H9 (cell line): ENCODE results near the gene SNX32. TPM values are rescaled to one million over a fixed set of nuclear protein-coding genes. Genes with fewer than 3 reads are reported as not detected.

Experiments used
- DNase-seq: peaks from one replicate; pipeline ENCODE4 v3.0.0-alpha.2; 2017
- H2AFZ ChIP-seq: one replicate; pipeline ENCODE4 v1.6.1; 2013; ENCODE audit warnings: mild to moderate bottlenecking, low read length, control low read depth, moderate library complexity
- H2AK5ac ChIP-seq: 2 replicates; pipeline ENCODE4 v1.6.1; 2013; ENCODE audit warnings: low read length, control low read depth, mixed read lengths; ENCODE audit not compliant: insufficient read length
- H2BK120ac ChIP-seq: one replicate; pipeline ENCODE4 v1.6.1; 2013; ENCODE audit warnings: low read depth, mild to moderate bottlenecking, low read length, control low read depth, inconsistent platforms; ENCODE audit not compliant: poor library complexity, severe bottlenecking
- H2BK12ac ChIP-seq: 2 replicates; pipeline ENCODE4 v1.6.1; 2013; ENCODE audit warnings: low read length, control low read depth, mixed read lengths, low read depth; ENCODE audit not compliant: insufficient read length
- H2BK15ac ChIP-seq: 2 replicates; pipeline ENCODE4 v1.6.1; 2013; ENCODE audit warnings: low read depth, low read length, control low read depth
- H2BK20ac ChIP-seq: one replicate; pipeline ENCODE4 v1.6.1; 2013; ENCODE audit warnings: low read depth, mild to moderate bottlenecking, low read length, control low read depth, inconsistent platforms; ENCODE audit not compliant: poor library complexity, severe bottlenecking
- H2BK5ac ChIP-seq: 2 replicates; pipeline ENCODE4 v1.6.1; 2013; ENCODE audit warnings: low read length, control low read depth, mixed read lengths; ENCODE audit not compliant: insufficient read length
- H3K14ac ChIP-seq: 2 replicates; pipeline ENCODE4 v1.6.1; 2013; ENCODE audit warnings: low read length, control low read depth; ENCODE audit not compliant: insufficient read depth
- H3K18ac ChIP-seq: 2 replicates; pipeline ENCODE4 v1.6.1; 2013; ENCODE audit warnings: low read depth, mild to moderate bottlenecking, mixed read lengths, low read length, control low read depth; ENCODE audit not compliant: insufficient read length
- H3K23ac ChIP-seq: 2 replicates; pipeline ENCODE4 v1.6.1; 2013; ENCODE audit warnings: low read length, control low read depth, mixed read lengths, low read depth; ENCODE audit not compliant: insufficient read length
- H3K23me2 ChIP-seq: 2 replicates; pipeline ENCODE4 v1.6.1; 2013; ENCODE audit warnings: low read depth, mild to moderate bottlenecking, mixed read lengths, low read length, control low read depth; ENCODE audit not compliant: insufficient read length, poor library complexity, severe bottlenecking
- H3K27ac ChIP-seq: 2 replicates; pipeline ENCODE4 v1.5.1; 2013; ENCODE audit warnings: low read length, control low read depth, mixed read lengths, low read depth; ENCODE audit not compliant: insufficient read length
- H3K27me3 ChIP-seq: 2 replicates; pipeline ENCODE4 v1.6.1; 2013; ENCODE audit warnings: low read length, control low read depth, inconsistent platforms; ENCODE audit not compliant: insufficient read depth
- H3K4ac ChIP-seq: 2 replicates; pipeline ENCODE4 v1.6.1; 2013; ENCODE audit warnings: low read depth, mild to moderate bottlenecking, control low read depth, inconsistent platforms, low read length, moderate library complexity
- H3K4me1 ChIP-seq: 2 replicates; pipeline ENCODE4 v1.6.1; 2013; ENCODE audit warnings: low read length, control low read depth, inconsistent platforms; ENCODE audit not compliant: insufficient read depth
- H3K4me2 ChIP-seq: 2 replicates; pipeline ENCODE4 v1.6.1; 2013; ENCODE audit warnings: low read length, control low read depth, mixed read lengths; ENCODE audit not compliant: insufficient read length, insufficient read depth
- H3K56ac ChIP-seq: 2 replicates; pipeline ENCODE4 v1.6.1; 2013; ENCODE audit warnings: low read depth, mild to moderate bottlenecking, mixed read lengths, low read length, control low read depth; ENCODE audit not compliant: insufficient read length
- H3K79me1 ChIP-seq: 2 replicates; pipeline ENCODE4 v1.6.1; 2013; ENCODE audit warnings: low read depth, mild to moderate bottlenecking, moderate library complexity, low read length, control low read depth, inconsistent platforms; ENCODE audit not compliant: insufficient read depth, poor library complexity, severe bottlenecking
- H3K79me2 ChIP-seq: 2 replicates; pipeline ENCODE4 v1.6.1; 2013; ENCODE audit warnings: low read length, control low read depth, inconsistent platforms; ENCODE audit not compliant: insufficient read depth
- H3K9ac ChIP-seq: 2 replicates; pipeline ENCODE4 v1.6.1; 2013; ENCODE audit warnings: low read length, control low read depth, mixed read lengths; ENCODE audit not compliant: insufficient read length; ENCODE audit errors: extremely low read depth
- H3K9me3 ChIP-seq: one replicate; pipeline ENCODE4 v1.6.1; 2013; ENCODE audit warnings: low read depth, low read length, inconsistent platforms; ENCODE audit not compliant: control insufficient read depth
- H3T11ph ChIP-seq: one replicate; pipeline ENCODE4 v1.6.1; 2013; ENCODE audit warnings: mild to moderate bottlenecking, low read length, control low read depth, inconsistent platforms
- H4K20me1 ChIP-seq: one replicate; pipeline ENCODE4 v1.6.1; 2013; ENCODE audit not compliant: control insufficient read depth, insufficient read length, insufficient read depth
- H4K5ac ChIP-seq: 2 replicates; pipeline ENCODE4 v1.6.1; 2013; ENCODE audit warnings: low read depth, mild to moderate bottlenecking, mixed read lengths, low read length, control low read depth; ENCODE audit not compliant: insufficient read length
- H4K8ac ChIP-seq: replicated peaks from 2 replicates; pipeline ENCODE4 v1.6.1; 2013; ENCODE audit warnings: low read length, control low read depth, mixed read lengths, low read depth; ENCODE audit not compliant: insufficient read length
- H4K91ac ChIP-seq: 2 replicates; pipeline ENCODE4 v1.6.1; 2013; ENCODE audit warnings: low read depth, mild to moderate bottlenecking, moderate library complexity, mixed read lengths, low read length, control low read depth; ENCODE audit not compliant: insufficient read length
- H3K27ac Mint-ChIP-seq, 3 experiments: 2 replicates in 2 of 3; 3 replicates in 1 of 3; pipeline ENCODE4 v1.8.0; 2020 to 2021; ENCODE audit warnings: mixed read lengths in 3 of 3, mild to moderate bottlenecking in 1 of 3, moderate library complexity in 1 of 3
- H3K27me3 Mint-ChIP-seq: 2 replicates; pipeline ENCODE4 v1.8.0; 2021; ENCODE audit warnings: low read depth, mild to moderate bottlenecking, moderate library complexity, mixed read lengths
- H3K36me3 Mint-ChIP-seq, 3 experiments: 2 replicates in 2 of 3; 3 replicates in 1 of 3; pipeline ENCODE4 v1.8.0; 2020 to 2021; ENCODE audit warnings: low read depth in 3 of 3, mixed read lengths in 3 of 3; ENCODE audit not compliant: insufficient read depth in 1 of 3
- H3K4me1 Mint-ChIP-seq, 2 experiments: 2 replicates each; pipeline ENCODE4 v1.8.0; 2020; ENCODE audit warnings: mixed read lengths in 2 of 2
- H3K4me3 Mint-ChIP-seq, 2 experiments: 2 replicates in 1 of 2; 3 replicates in 1 of 2; pipeline ENCODE4 v1.8.0; 2020 to 2021; ENCODE audit warnings: mild to moderate bottlenecking in 2 of 2, mixed read lengths in 2 of 2, moderate library complexity in 1 of 2
- H3K9me3 Mint-ChIP-seq, 2 experiments: 2 replicates in 1 of 2; 3 replicates in 1 of 2; pipeline ENCODE4 v1.8.0; 2020; ENCODE audit warnings: mild to moderate bottlenecking in 2 of 2, mixed read lengths in 2 of 2, moderate library complexity in 1 of 2
- WGBS: extraction: QIAGEN DNeasy Blood & Tissue Kit; methylation state at CpG from one replicate; pipeline ENCODE4 v1.1.7; 2013; ENCODE audit warnings: missing lambda C conversion rate, low lambda C conversion rate, mixed read lengths; ENCODE audit not compliant: insufficient read length; ENCODE audit errors: extremely low coverage; 5-methylcytosine and 5-hydroxymethylcytosine counted together
- total RNA-seq: library from RNA; stranded (reverse); gene quantifications from 2 replicates; pipeline ENCODE4 v1.2.1, GENCODE V29; 2021
- TF ChIP-seq, protein P1 (sequence below): fragments of 200-600 bp; sonication (generic); conservative IDR thresholded peaks from 3 replicates; pipeline ENCODE4 v1.8.0; 2021; ENCODE audit warnings: antibody characterized with exemption, mild to moderate bottlenecking

SNX32 gene
- total RNA-seq, 1 experiment from 2014 or later, result 1.2 TPM

DNA sequence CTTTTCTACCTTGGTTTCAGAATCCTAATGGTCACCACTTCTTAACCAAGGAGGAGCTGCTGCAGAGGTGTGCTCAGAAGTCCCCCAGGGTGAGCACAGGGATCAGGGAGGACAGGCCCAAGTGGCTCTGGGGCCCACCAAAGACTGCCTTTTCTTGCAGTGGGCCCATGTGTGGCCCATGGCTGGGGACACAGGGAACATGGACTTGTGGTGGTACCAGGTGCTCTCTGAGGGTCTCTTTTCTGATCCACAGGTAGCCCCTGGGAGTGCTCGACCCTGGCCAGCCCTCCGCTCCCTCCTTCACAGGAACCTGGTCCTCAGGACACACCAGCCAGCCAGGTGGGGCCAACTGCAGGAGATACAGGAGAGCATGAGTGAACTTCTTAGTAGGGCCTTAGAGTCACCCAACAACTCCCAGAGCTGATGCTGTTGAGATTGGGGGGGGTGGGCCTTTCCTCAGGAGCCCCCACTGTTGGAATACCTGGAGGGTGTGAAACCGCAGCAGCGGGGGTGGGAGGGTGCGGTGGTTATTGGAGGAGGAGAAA, 28.5 kb downstream of the SNX32 start:
- DNase-seq, result peak; percentile 15
- H3K79me2 ChIP-seq, result no peaks in the 10 kb centered on the region; the same call in 1 of the 2 replicates
- no peak overlapping the region for H2BK120ac ChIP-seq
- no peak overlapping the region for H2BK12ac ChIP-seq
- Mint-ChIP-seq H3K27me3 (peaks cover under 1% of the 10 kb centered on the region; the same call in 1 of the 2 replicates), H3K27ac (no peak overlapping the region), H3K36me3 (peaks cover 24 to 41% (median 40%) of the 10 kb centered on the region in 3 experiments; a peak in 6 of 7 replicates), H3K4me3 (peak overlapping the region; percentile 50 to 78; a peak in 4 of 5 replicates), H3K9me3 (peaks cover 0 to 3% of the 10 kb centered on the region in 2 experiments; a peak in 1 of 5 replicates), H3K4me1 (peaks cover 21 to 24% of the 10 kb centered on the region in 2 experiments)
- H3K23me2 ChIP-seq, result peaks cover 19% of the 10 kb centered on the region
- no peaks in the 10 kb centered on the region for H3K27me3 ChIP-seq
- H3K27ac ChIP-seq, result no peak overlapping the region
- no peak overlapping the region for H3K23ac ChIP-seq
- TF ChIP-seq, protein P1, sequence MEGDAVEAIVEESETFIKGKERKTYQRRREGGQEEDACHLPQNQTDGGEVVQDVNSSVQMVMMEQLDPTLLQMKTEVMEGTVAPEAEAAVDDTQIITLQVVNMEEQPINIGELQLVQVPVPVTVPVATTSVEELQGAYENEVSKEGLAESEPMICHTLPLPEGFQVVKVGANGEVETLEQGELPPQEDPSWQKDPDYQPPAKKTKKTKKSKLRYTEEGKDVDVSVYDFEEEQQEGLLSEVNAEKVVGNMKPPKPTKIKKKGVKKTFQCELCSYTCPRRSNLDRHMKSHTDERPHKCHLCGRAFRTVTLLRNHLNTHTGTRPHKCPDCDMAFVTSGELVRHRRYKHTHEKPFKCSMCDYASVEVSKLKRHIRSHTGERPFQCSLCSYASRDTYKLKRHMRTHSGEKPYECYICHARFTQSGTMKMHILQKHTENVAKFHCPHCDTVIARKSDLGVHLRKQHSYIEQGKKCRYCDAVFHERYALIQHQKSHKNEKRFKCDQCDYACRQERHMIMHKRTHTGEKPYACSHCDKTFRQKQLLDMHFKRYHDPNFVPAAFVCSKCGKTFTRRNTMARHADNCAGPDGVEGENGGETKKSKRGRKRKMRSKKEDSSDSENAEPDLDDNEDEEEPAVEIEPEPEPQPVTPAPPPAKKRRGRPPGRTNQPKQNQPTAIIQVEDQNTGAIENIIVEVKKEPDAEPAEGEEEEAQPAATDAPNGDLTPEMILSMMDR, result no peak
- no peak overlapping the region for H3T11ph ChIP-seq
- H3K9me3 ChIP-seq, result no peaks in the 10 kb centered on the region
- no peak overlapping the region for H3K18ac ChIP-seq
- H2BK15ac ChIP-seq, result no peak overlapping the region
- H3K79me1 ChIP-seq, result no peaks in the 10 kb centered on the region
- H4K5ac ChIP-seq, result no peak overlapping the region
- no peak overlapping the region for H2AK5ac ChIP-seq
- H3K4me1 ChIP-seq, result no peaks in the 10 kb centered on the region
- no peak overlapping the region for H3K4ac ChIP-seq
- H4K91ac ChIP-seq, result no peak overlapping the region
- WGBS, result no CpG with 5 or more reads among the region's 5 CpGs
- H4K8ac ChIP-seq, result no peak overlapping the region
- no peak overlapping the region for H2BK5ac ChIP-seq
- H4K20me1 ChIP-seq, result peaks cover 2% of the 10 kb centered on the region
- no peak overlapping the region for H2BK20ac ChIP-seq
- no peak overlapping the region for H3K14ac ChIP-seq
- no peak overlapping the region for H3K9ac ChIP-seq
- H3K4me2 ChIP-seq, result no peak overlapping the region
- H2AFZ ChIP-seq, result no peak overlapping the region
- H3K56ac ChIP-seq, result no peak overlapping the region
